Parathyroid adenoma (tissue), 2 donors: Measurements from ENCODE around the gene ACAD8.
"Not testable (repeated sequence)": the region's sequence is repeated elsewhere in the genome, so short reads cannot be mapped to it uniquely, and the experiment has no call there.

Experiments used
- H2AFZ ChIP-seq: fragments of 300-600 bp; sonication (generic); one replicate; pipeline ENCODE4 v1.7.0; 2017; ENCODE audit warnings: antibody characterized with exemption, mild to moderate bottlenecking
- H3K27ac ChIP-seq: fragments of 300-600 bp; sonication (generic); one replicate; pipeline ENCODE4 v1.7.0; 2017
- H3K27me3 ChIP-seq: fragments of 300-600 bp; sonication (generic); one replicate; pipeline ENCODE4 v1.7.0; 2017; ENCODE audit warnings: low read length; ENCODE audit not compliant: control insufficient read depth, insufficient read depth
- H3K36me3 ChIP-seq: fragments of 300-600 bp; sonication (generic); one replicate; pipeline ENCODE4 v1.7.0; 2017; ENCODE audit warnings: low read length; ENCODE audit not compliant: control insufficient read depth, insufficient read depth
- H3K4me1 ChIP-seq: fragments of 300-600 bp; sonication (generic); one replicate; pipeline ENCODE4 v1.7.0; 2017; ENCODE audit warnings: control low read depth
- H3K4me2 ChIP-seq: fragments of 300-600 bp; sonication (generic); one replicate; pipeline ENCODE4 v1.7.0; 2017; ENCODE audit warnings: low read length
- H3K4me3 ChIP-seq: fragments of 300-600 bp; sonication (generic); one replicate; pipeline ENCODE4 v1.7.0; 2017; ENCODE audit warnings: low read depth, low read length
- H3K79me2 ChIP-seq: fragments of 300-600 bp; sonication (generic); one replicate; pipeline ENCODE4 v1.7.0; 2017; ENCODE audit warnings: control low read depth
- H3K9ac ChIP-seq: fragments of 300-600 bp; sonication (generic); one replicate; pipeline ENCODE4 v1.7.0; 2017; ENCODE audit warnings: mild to moderate bottlenecking
- H3K9me3 ChIP-seq: fragments of 300-600 bp; sonication (generic); one replicate; pipeline ENCODE4 v1.7.0; 2017; ENCODE audit warnings: low read length; ENCODE audit not compliant: control insufficient read depth
- CTCF ChIP-seq: fragments of 300-600 bp; sonication (generic); IDR thresholded peaks from one replicate; pipeline ENCODE4 v1.7.0; 2017; ENCODE audit warnings: antibody characterized with exemption, mild to moderate bottlenecking
- donor health status: primary hyperparathyroidism.

Gene ACAD8

GRCh38 chr11:134254433-134255183 lies 1.2 kb downstream of the ACAD8 start:
- no peaks in the 10 kb centered on the region for H3K9me3 ChIP-seq
- TF ChIP-seq CTCF: no peak
- no peaks in the 10 kb centered on the region for H3K27me3 ChIP-seq
- no peaks in the 10 kb centered on the region for H3K36me3 ChIP-seq
- H3K27ac ChIP-seq: no peak overlapping the region
- no peak overlapping the region for H3K9ac ChIP-seq
- no peak overlapping the region for H3K4me3 ChIP-seq
- no peak overlapping the region for H3K4me2 ChIP-seq
- peaks cover 6% of the 10 kb centered on the region for H3K4me1 ChIP-seq
- no peaks in the 10 kb centered on the region for H3K79me2 ChIP-seq
- no peak overlapping the region for H2AFZ ChIP-seq

- H3K4me2 ChIP-seq, H3K79me2 ChIP-seq, H2AFZ ChIP-seq, H3K9me3 ChIP-seq, H3K9ac ChIP-seq, H3K27me3 ChIP-seq, H3K27ac ChIP-seq, H3K36me3 ChIP-seq, H3K4me3 ChIP-seq, H3K4me1 ChIP-seq: not testable (repeated sequence)
Observed at GRCh38 chr11:134255184-134255561, 1.8 kb downstream of the ACAD8 start.

GRCh38 chr11:134257101-134257500 lies 3.7 kb downstream of the ACAD8 start:
- no peaks in the 10 kb centered on the region for H3K79me2 ChIP-seq
- no peaks in the 10 kb centered on the region for H3K36me3 ChIP-seq
- no peak overlapping the region for H2AFZ ChIP-seq
- H3K27ac ChIP-seq: no peak overlapping the region
- H3K27me3 ChIP-seq: no peaks in the 10 kb centered on the region
- no peak for TF ChIP-seq CTCF
- H3K9ac ChIP-seq: no peak overlapping the region
- no peaks in the 10 kb centered on the region for H3K9me3 ChIP-seq
- H3K4me2 ChIP-seq: no peak overlapping the region
- H3K4me1 ChIP-seq: peaks cover 4% of the 10 kb centered on the region
- H3K4me3 ChIP-seq: no peak overlapping the region

- H3K27ac ChIP-seq: no peak overlapping the region
- H3K9ac ChIP-seq: no peak overlapping the region
- no peaks in the 10 kb centered on the region for H3K9me3 ChIP-seq
- no peaks in the 10 kb centered on the region for H3K36me3 ChIP-seq
- no peak overlapping the region for H2AFZ ChIP-seq
- no peaks in the 10 kb centered on the region for H3K79me2 ChIP-seq
- H3K4me1 ChIP-seq: no peaks in the 10 kb centered on the region
- no peak overlapping the region for H3K4me2 ChIP-seq
- TF ChIP-seq CTCF: no peak
- no peaks in the 10 kb centered on the region for H3K27me3 ChIP-seq
- H3K4me3 ChIP-seq: no peak overlapping the region
Observed at GRCh38 chr11:134258577-134258976, 5.2 kb downstream of the ACAD8 start.

- TF ChIP-seq CTCF: no peak
- Histone ChIP-seq H3K9ac (no peak overlapping the region), H3K4me2 (no peak overlapping the region), H3K27ac (no peak overlapping the region), H3K36me3 (no peaks in the 10 kb centered on the region), H3K9me3 (no peaks in the 10 kb centered on the region), H3K4me3 (no peak overlapping the region), H3K79me2 (no peaks in the 10 kb centered on the region), H3K27me3 (no peaks in the 10 kb centered on the region), H3K4me1 (no peaks in the 10 kb centered on the region), H2AFZ (no peak overlapping the region)
Observed at GRCh38 chr11:134260503-134260902, 7.1 kb downstream of the ACAD8 start.
